GM12892 (cell line): Measurements from ENCODE around the gene PRELID2.
"Not testable (repeated sequence)": the region's sequence is repeated elsewhere in the genome, so short reads cannot be mapped to it uniquely, and the experiment has no call there.

Experiments used
- DNase-seq: peaks from one replicate; pipeline ENCODE4 v3.0.0; 2011; ENCODE audit not compliant: insufficient read length
- FAIRE-seq: peaks from 2 replicates; lab custom pipeline; 2011; peaks lifted over from hg19 to GRCh38; lab: Jason Lieb, UNC
- POLR2A ChIP-seq: IDR thresholded peaks from 2 replicates; pipeline ENCODE4 v1.6.1; 2011; ENCODE audit warnings: low read depth, low read length, control low read depth
- POLR2AphosphoS5 ChIP-seq: IDR thresholded peaks from 2 replicates; pipeline ENCODE4 v1.6.1; 2011; ENCODE audit warnings: low read depth, low read length, control low read depth
- TAF1 ChIP-seq: IDR thresholded peaks from 2 replicates; pipeline ENCODE4 v1.6.1; 2011; ENCODE audit warnings: low read depth, mild to moderate bottlenecking, control low read depth, low read length, borderline replicate concordance

PRELID2 gene

DNA sequence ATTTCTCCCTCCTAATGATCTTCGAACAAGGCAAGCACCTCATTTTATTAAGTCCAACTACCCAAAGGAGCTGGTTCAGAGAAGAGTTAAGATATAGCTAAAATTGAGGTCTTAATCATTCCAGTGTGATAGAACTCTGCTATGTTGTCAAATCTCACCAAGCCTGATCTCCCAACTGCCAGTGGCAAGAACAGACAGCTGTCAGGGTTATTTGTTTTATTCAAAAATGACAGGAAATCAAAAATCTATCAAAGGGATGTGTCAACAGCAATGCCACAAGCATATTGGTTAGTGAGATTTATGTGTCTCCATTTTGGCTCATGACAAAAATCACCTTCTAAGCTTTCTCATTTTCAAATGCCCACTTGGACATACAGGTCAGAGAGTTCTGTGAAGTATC is 74.5 kb downstream of the PRELID2 start:
- DNase-seq (no peak), FAIRE-seq (no peak)
- TF ChIP-seq TAF1: no peak
- no peak for TF ChIP-seq POLR2AphosphoS5
- TF ChIP-seq POLR2A: no peak

DNA sequence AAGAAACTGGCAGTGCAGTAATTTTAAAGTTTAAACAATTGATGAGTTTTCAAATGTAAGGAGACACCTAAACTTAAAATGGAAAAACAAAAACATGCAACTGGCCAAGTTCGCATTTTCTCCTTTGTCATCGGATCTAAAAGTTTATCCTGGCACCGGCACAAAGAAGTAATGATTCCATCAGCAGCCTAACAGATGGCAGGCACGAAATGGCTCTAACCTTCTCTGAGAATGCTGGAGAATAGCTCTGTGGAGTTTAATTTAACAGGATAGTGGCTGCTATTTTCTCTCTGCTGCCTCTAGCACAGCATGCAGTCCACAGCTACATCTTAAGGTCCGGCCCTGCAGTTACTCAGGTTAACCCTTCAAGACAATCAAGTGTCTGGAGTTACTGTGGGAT is 82.2 kb downstream of the PRELID2 start:
- DNase-seq (no peak), FAIRE-seq (no peak)
- TF ChIP-seq POLR2A (no peak), TAF1 (no peak), POLR2AphosphoS5 (no peak)

DNA sequence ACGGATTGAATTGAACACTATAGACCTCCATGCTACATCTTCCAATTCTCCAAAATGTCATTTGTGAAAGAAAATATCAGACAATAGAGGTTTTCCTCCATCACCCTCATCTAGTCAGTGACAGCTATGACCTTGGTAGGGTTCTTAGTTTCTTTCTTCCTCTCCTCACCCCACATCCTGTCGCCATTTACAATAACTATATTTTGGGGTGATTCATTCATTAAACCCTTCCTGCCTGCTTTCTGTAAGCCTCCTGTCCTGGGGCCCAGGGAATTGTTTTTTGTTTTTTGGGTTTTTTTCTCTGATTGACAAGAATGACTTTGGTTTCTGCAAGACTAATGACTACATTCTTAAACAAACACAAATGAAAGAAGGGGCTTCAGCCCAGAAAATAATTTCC is 82.6 kb downstream of the PRELID2 start:
- FAIRE-seq: no peak
- TF ChIP-seq TAF1 (no peak), POLR2AphosphoS5 (no peak), POLR2A (no peak)
- DNase-seq: no peak

DNA sequence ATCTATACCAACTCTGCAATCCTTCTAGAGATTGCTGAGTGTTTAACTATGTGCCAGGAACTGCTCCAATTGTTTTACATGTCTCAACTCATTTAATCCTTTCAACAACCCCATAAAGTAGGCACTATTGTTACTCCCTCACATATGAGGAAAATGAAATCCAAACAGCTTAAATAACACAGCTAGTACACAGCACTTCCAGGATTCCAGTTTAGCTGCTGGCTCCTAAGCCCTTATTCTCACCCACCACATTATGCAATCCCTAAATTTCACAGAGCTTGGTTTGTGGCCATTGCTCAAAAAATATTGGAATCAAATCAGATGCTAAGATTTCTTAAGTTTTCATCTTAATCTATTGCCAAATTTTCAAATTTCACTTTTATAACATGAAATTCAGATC is 84.9 kb downstream of the PRELID2 start:
- DNase-seq: no peak
- TF ChIP-seq POLR2AphosphoS5 (no peak), TAF1 (no peak), POLR2A (no peak)
- FAIRE-seq: no peak

DNA sequence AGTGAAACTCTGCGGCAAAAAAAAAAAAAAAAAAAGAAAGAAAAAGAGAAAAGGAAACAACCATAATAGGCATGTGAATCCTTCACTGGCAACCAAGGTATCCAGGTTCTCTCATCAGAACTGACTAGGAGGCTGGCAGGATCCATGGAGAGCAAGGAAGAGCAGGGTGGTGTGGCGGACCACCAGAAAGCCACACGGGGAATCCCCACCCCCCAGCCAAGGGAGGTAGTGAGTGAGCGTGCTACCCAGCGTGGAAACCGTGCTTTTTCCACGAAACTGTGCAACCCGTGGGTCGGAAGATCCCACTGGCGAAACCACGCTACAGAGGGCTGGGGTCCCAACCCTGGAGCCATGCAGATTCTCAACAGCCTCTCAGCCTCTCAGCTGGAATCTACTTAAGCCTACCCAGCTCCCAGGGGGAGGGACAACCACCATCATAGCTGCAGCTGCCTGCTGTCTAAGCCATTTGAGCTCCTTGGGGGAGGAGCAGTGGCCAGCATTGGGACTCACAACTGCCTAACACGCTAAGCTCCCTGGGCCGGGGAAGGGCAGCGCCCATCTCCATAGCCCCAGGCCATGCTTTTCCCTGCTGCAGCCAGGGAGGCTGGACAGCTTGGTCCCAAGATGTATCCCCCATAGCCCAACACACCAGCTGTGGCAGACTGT is 91.6 kb downstream of the PRELID2 start:
- DNase-seq (no peak), FAIRE-seq (no peak)
- TF ChIP-seq POLR2AphosphoS5: no peak
- no peak for TF ChIP-seq POLR2A
- TF ChIP-seq TAF1: no peak

DNA sequence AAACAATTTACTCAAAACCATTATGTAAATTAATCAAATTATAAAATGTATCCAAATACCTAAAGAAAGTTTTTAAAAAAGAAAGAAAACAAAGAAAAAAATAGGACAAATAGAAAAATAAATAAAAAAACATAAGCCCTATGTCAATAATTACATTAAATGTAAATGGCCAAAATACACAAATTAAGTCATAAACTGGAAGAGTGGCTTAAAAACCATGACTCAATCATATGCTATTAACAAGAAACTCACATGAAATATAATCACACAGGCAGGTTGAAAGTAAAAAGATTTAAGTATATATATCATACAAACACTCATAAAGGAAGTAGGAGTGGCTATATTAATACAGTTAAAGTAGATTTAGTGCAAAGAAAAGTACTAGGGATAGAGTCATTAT is 95.3 kb downstream of the PRELID2 start:
- DNase-seq (no peak), FAIRE-seq (no peak)
- TF ChIP-seq TAF1 (no peak), POLR2A (no peak)

DNA sequence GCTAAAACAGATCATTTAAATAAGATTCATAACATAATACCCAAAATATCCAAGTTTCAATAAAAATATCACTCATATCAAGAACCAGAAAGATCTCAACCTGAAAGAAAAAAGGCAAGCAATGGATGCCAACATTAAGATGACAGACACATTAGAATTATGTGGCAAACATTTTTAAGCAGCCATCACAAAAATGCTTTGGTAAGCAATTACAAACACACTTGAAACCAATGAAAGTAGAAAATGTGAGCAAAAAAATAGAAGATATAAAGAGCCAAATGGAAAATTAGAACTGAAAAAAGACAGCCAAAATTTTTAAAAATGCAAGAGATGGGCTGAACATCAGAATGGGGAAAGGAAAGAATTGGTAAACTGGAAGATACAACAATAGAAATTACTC is 96.9 kb downstream of the PRELID2 start:
- TF ChIP-seq POLR2AphosphoS5 (no peak), TAF1 (no peak), POLR2A (no peak)
- FAIRE-seq: no peak
- no peak for DNase-seq

DNA sequence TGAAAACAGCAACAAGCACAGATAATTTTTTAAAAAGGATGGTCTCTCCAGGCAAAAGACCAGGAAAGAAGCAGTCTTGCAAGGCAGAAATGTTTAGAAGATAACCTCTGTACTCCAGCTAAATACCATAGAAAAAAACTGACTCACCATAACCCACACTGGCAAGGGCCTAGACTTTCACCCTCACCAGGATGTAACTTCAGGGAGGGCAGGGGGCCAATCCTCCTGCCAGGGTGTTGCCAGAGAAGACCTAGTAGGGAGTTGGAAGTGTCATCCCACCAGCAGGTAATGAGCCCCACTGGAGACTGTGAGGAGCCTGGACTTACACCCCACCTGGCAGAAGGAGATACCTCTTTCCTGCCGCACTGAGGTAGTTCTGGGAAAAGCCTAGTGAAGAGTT is 97.6 kb downstream of the PRELID2 start:
- FAIRE-seq: no peak
- TF ChIP-seq TAF1: no peak
- TF ChIP-seq POLR2A: no peak
- no peak for TF ChIP-seq POLR2AphosphoS5

DNA sequence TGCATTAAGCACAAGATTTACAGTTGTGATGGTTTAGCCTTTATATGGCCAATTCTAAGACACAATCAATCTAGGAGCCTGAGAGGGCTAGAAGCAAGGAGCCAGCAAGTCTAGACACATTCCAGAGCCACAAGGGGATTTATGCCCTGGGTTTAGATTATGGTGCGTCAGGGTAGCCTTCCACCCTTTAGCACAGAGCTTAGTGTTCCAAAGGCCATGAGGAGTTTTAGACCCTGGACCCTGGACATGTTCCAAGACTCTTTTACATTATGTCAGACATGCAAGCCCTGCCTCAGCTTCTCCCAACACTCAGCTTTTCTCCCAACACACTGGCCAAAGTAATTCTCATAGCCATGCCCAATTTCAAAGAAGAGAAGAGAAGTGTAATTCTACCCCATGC is 105.2 kb downstream of the PRELID2 start:
- not testable (repeated sequence) for DNase-seq, FAIRE-seq

More for the DNA sequence above, 97.6 kb downstream of the PRELID2 start:
- DNase-seq: no peak

DNA sequence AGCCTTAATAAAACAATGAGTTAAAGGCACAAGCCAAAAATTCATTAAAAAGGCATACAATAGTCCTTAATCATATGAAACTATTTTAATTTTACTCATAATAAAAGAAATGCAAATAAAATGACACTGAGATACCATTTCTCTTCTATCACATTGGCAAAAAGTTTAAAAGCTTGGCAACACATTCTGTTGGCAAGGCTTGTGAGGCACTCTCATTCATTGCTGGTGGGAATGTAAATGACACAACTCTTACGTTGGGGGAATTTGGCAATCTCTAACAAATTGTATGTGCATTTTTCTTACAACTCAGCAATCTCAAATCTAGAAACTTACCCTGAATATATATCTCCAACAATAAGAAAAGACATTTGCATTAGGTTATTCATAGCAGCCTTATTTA is 111.6 kb downstream of the PRELID2 start:
- FAIRE-seq (no peak), DNase-seq (no peak)
- TF ChIP-seq POLR2A (no peak), POLR2AphosphoS5 (no peak)

DNA sequence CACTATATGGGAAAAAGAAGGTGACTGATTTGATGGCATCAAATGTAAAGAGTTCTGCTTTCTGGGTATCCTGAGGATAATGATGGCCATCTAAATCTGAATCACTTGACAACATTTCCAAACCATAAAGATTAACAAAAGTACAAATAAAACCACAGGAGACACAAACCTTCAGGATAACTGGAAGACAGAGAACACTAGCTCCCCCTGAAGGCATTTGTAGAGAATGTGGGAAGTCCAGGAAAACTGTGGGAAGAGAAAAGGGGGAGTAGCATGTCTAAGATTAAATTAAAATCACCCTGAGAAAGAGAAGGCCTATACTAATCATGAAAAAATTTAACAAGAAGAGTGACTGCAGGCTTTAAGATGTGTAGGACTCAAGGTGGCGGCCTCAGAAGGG is 116.2 kb downstream of the PRELID2 start:
- FAIRE-seq (no peak), DNase-seq (no peak)
- TF ChIP-seq TAF1: no peak
- TF ChIP-seq POLR2AphosphoS5: no peak
- no peak for TF ChIP-seq POLR2A

DNA sequence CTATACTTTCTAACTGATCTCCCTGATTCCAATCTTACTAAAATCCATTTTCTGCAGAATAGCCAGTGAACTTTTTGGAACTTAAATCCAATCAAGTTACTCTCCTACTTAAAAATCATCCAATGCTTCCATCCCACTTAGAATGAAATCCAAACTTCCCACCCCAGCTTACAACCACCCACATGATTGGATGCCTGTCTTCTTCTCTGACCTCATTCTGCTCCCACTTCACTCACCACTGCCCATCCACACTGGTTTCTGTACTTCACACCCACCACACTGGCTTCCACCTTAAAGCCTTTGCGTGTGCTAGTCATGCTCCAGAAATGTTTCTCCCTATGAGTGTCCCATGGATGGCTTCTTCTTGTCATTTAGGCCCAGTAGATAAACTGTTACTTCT is 119.7 kb downstream of the PRELID2 start:
- TF ChIP-seq TAF1 (no peak), POLR2A (no peak), POLR2AphosphoS5 (no peak)
- DNase-seq (no peak), FAIRE-seq (no peak)

DNA sequence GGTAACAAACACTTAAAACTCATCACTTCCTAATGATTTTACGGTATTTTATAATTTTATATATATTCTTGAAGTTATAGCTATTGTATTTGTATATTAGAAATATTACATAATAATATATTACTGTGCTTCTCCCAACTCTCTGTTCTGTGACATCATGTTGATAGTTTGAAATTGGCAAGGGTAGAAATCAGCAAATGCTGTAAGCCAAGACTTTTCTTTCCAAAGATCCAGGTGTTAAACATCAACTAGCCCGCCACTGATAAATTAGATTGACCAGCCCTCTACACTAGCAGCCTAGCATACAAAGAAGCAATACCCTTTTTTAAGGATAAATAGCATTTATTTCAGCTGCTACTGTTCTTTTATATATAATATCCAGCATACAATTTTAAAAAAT is 122.9 kb downstream of the PRELID2 start:
- FAIRE-seq (no peak), DNase-seq (no peak)
- TF ChIP-seq POLR2A (no peak), TAF1 (no peak), POLR2AphosphoS5 (no peak)

DNA sequence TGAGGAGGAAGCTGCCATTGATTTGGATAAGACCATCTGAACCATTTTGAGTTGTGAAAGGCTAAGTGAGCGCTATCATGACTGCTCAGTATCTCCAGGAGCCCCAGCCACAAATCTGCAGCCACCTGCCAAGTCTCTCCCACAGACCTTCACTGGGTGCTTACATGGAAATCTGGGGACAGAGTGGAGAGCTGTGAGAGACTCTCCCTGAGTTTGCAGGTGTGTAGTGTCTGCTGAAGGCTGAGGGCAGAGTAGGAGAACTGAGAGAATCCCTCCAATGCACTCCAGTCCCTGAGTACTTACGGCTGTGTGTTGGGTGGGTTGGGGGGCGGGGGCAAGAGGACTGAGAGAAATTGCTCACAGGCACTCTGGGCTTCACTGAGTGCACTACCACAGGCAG is 123.7 kb downstream of the PRELID2 start:
- FAIRE-seq (no peak), DNase-seq (no peak)
- TF ChIP-seq POLR2AphosphoS5 (no peak), TAF1 (no peak), POLR2A (no peak)
